HEK293 (cell line): ENCODE data around the gene MYH11.

ENCODE experiments used
- CTCF ChIA-PET: fragments of 350-600 bp; formaldehyde crosslinking; extraction: SDS; loops from one replicate; lab custom pipeline; 2021; ENCODE audit warnings: antibody characterized with exemption; lab: Yijun Ruan, JAX
- POLR2A ChIA-PET: fragments of 300-600 bp; formaldehyde crosslinking; extraction: SDS; loops from one replicate; lab custom pipeline; 2020; ENCODE audit warnings: antibody characterized with exemption, inconsistent platforms; lab: Yijun Ruan, JAX
- H3K27ac ChIP-seq: fragments of 200-500 bp; sonication (Bioruptor generic); 2 replicates; pipeline ENCODE4 v1.5.1; 2014; ENCODE audit warnings: low read depth, low read length, control low read depth, inconsistent platforms; ENCODE audit errors: extremely low read depth
- H3K36me3 ChIP-seq, 2 experiments: fragments of 200-500 bp in 1 of 2; sonication (Bioruptor generic) in 1 of 2; 1 replicate in 1 of 2; 2 replicates in 1 of 2; pipeline ENCODE4 v1.5.1; 2014 to 2017; ENCODE audit warnings: inconsistent platforms in 2 of 2, low read length in 2 of 2; ENCODE audit not compliant: control insufficient read depth in 2 of 2, insufficient read depth in 1 of 2
- H3K4me1 ChIP-seq: fragments of 200-500 bp; sonication (Bioruptor generic); 2 replicates; pipeline ENCODE4 v1.5.1; 2014; ENCODE audit warnings: mild to moderate bottlenecking, low read length, inconsistent platforms; ENCODE audit not compliant: control insufficient read depth, insufficient read depth
- H3K4me3 ChIP-seq: 2 replicates; pipeline ENCODE4 v1.5.1; 2011; ENCODE audit warnings: low read depth, mild to moderate bottlenecking, control low read depth, low read length, moderate library complexity
- H3K9me3 ChIP-seq: fragments of 200-500 bp; sonication (Bioruptor generic); 2 replicates; pipeline ENCODE4 v1.5.1; 2014; ENCODE audit warnings: low read depth, low read length, inconsistent platforms; ENCODE audit not compliant: control insufficient read depth, insufficient read depth
- KLF16 ChIP-seq: fragments of 450-650 bp; formaldehyde crosslinking; IDR thresholded peaks from 2 replicates; pipeline ENCODE4 v1.5.1; 2017; ENCODE audit warnings: missing biosample characterization, missing genetic modification characterization
- REST ChIP-seq: fragments of 450-650 bp; formaldehyde crosslinking; IDR thresholded peaks from 2 replicates; pipeline ENCODE4 v1.5.1; 2016; ENCODE audit warnings: missing biosample characterization, missing genetic modification characterization
- SP2 ChIP-seq: fragments of 450-650 bp; formaldehyde crosslinking; IDR thresholded peaks from 2 replicates; pipeline ENCODE4 v1.5.1; 2016; ENCODE audit warnings: missing biosample characterization, missing genetic modification characterization
- ZBTB17 ChIP-seq: fragments of 450-650 bp; formaldehyde crosslinking; IDR thresholded peaks from 2 replicates; pipeline ENCODE4 v1.5.1; 2016; ENCODE audit warnings: missing biosample characterization, missing genetic modification characterization
- ZBTB48 ChIP-seq: fragments of 450-650 bp; formaldehyde crosslinking; IDR thresholded peaks from 2 replicates; pipeline ENCODE4 v1.5.1; 2016; ENCODE audit warnings: missing biosample characterization, missing genetic modification characterization
- ZBTB7A ChIP-seq: fragments of 450-650 bp; formaldehyde crosslinking; IDR thresholded peaks from 2 replicates; pipeline ENCODE4 v1.5.1; 2016; ENCODE audit warnings: low read depth, missing biosample characterization, missing genetic modification characterization
- ZNF114 ChIP-seq: fragments of 450-650 bp; formaldehyde crosslinking; IDR thresholded peaks from 2 replicates; pipeline ENCODE4 v1.5.0; 2017; ENCODE audit warnings: missing biosample characterization, missing genetic modification characterization
- ZNF146 ChIP-seq: fragments of 450-650 bp; formaldehyde crosslinking; IDR thresholded peaks from 2 replicates; pipeline ENCODE4 v1.5.1; 2016; ENCODE audit warnings: missing biosample characterization, missing genetic modification characterization
- ZNF157 ChIP-seq: fragments of 450-650 bp; formaldehyde crosslinking; IDR thresholded peaks from 2 replicates; pipeline ENCODE4 v1.5.1; 2016; ENCODE audit warnings: missing biosample characterization, missing genetic modification characterization
- ZNF223 ChIP-seq: fragments of 450-650 bp; formaldehyde crosslinking; IDR thresholded peaks from 2 replicates; pipeline ENCODE4 v1.5.1; 2016; ENCODE audit warnings: missing biosample characterization, missing genetic modification characterization
- ZNF274 ChIP-seq, 2 experiments: fragments of 200-500 bp in 1 of 2; fragments of 450-650 bp in 1 of 2; sonication (Bioruptor generic) in 1 of 2; formaldehyde crosslinking in 1 of 2; IDR thresholded peaks; 2 replicates each; pipeline versions ENCODE4 v1.5.1 to v1.6.1; 2014 to 2016; ENCODE audit warnings: borderline replicate concordance in 1 of 2, inconsistent platforms in 1 of 2, low read length in 1 of 2, missing biosample characterization in 1 of 2, missing genetic modification characterization in 1 of 2
- ZNF335 ChIP-seq: fragments of 450-650 bp; formaldehyde crosslinking; conservative IDR thresholded peaks from 2 replicates; pipeline ENCODE4 v1.5.1; 2016; ENCODE audit warnings: missing biosample characterization, missing genetic modification characterization
- ZNF398 ChIP-seq: fragments of 450-650 bp; formaldehyde crosslinking; IDR thresholded peaks from 2 replicates; pipeline ENCODE4 v1.5.1; 2017; ENCODE audit warnings: missing biosample characterization, missing genetic modification characterization
- ZNF404 ChIP-seq: fragments of 450-650 bp; formaldehyde crosslinking; IDR thresholded peaks from 2 replicates; pipeline ENCODE4 v1.5.1; 2017; ENCODE audit warnings: missing biosample characterization, missing genetic modification characterization
- ZNF423 ChIP-seq: fragments of 450-650 bp; formaldehyde crosslinking; IDR thresholded peaks from 2 replicates; pipeline ENCODE4 v1.5.1; 2016; ENCODE audit warnings: missing biosample characterization, missing genetic modification characterization
- ZNF433 ChIP-seq: fragments of 450-650 bp; formaldehyde crosslinking; IDR thresholded peaks from 2 replicates; pipeline ENCODE4 v1.5.1; 2016; ENCODE audit warnings: missing biosample characterization, missing genetic modification characterization, low read depth
- ZNF555 ChIP-seq: fragments of 450-650 bp; formaldehyde crosslinking; conservative IDR thresholded peaks from 2 replicates; pipeline ENCODE4 v1.5.1; 2017; ENCODE audit warnings: missing biosample characterization, mild to moderate bottlenecking, missing genetic modification characterization, inconsistent platforms
- ZNF596 ChIP-seq: fragments of 450-650 bp; IDR thresholded peaks from 2 replicates; pipeline ENCODE4 v1.5.0; 2018; ENCODE audit warnings: missing biosample characterization, mild to moderate bottlenecking, missing genetic modification characterization, moderate library complexity
- ZNF626 ChIP-seq: fragments of 450-650 bp; sonication (Bioruptor Pico); formaldehyde crosslinking; IDR thresholded peaks from 2 replicates; pipeline ENCODE4 v1.5.1; 2018; ENCODE audit warnings: missing biosample characterization, missing genetic modification characterization, inconsistent platforms
- ZNF768 ChIP-seq: fragments of 450-650 bp; formaldehyde crosslinking; IDR thresholded peaks from 2 replicates; pipeline ENCODE4 v1.5.1; 2018; ENCODE audit warnings: missing biosample characterization, mild to moderate bottlenecking, missing genetic modification characterization
- TF ChIP-seq, protein P1 (sequence below): fragments of 450-650 bp; formaldehyde crosslinking; IDR thresholded peaks from 2 replicates; pipeline ENCODE4 v1.5.1; 2016; ENCODE audit warnings: missing biosample characterization, missing genetic modification characterization
- TF ChIP-seq, protein P2 (sequence below): fragments of 450-650 bp; formaldehyde crosslinking; IDR thresholded peaks from 2 replicates; pipeline ENCODE4 v1.5.1; 2016; ENCODE audit warnings: missing biosample characterization, missing genetic modification characterization

MYH11 gene

DNA sequence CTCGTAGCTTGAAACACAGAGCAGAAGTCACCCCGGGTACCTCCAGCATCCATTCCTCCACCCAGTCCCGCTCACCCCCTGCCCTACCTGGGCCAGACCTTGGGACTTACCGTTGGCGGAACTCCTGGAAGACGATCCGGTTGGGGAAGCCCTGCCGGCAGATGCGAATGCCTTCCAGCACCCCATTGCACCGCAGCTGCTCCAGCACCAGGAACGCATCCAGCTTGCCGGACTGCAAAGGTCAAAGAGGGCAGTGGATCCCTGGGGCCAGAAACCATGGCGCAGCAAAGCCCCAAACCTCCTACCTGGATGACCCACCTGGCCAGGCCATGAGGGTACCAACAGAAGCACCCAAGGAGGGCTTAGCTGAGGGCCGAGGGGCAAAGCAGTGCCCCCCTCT is 108.9 kb downstream of the MYH11 start:
- H3K36me3 ChIP-seq, result no peaks in the 10 kb centered on the region
- no peaks in the 10 kb centered on the region for H3K4me1 ChIP-seq
- POLR2A ChIA-PET, result no interaction called here
- TF ChIP-seq ZNF114 (tag by site-specific recombination) (no peak), REST (tag by site-specific recombination) (no peak), ZNF555 (tag by site-specific recombination) (no peak)
- no peak overlapping the region for H3K27ac ChIP-seq
- CTCF ChIA-PET, result interaction anchor here (0.8 to 1.1 kb wide), 3 partner anchors 8 to 75 kb away, joined by 3 to 5 read pairs (median 3); no protein-coding TSS in a partner anchor
- H3K9me3 ChIP-seq, result no peaks in the 10 kb centered on the region
- H3K4me3 ChIP-seq, result no peak overlapping the region

GRCh38 chr16:15746332-15746731 is 110.5 kb downstream of the MYH11 start:
- H3K9me3 ChIP-seq, result no peaks in the 10 kb centered on the region
- H3K4me1 ChIP-seq, result no peaks in the 10 kb centered on the region
- POLR2A ChIA-PET, result no interaction called here
- no peak overlapping the region for H3K4me3 ChIP-seq
- CTCF ChIA-PET, result no interaction called here
- no peak overlapping the region for H3K27ac ChIP-seq
- no peak for TF ChIP-seq ZNF398 (tag by site-specific recombination)
- TF ChIP-seq ZNF146 (tag by site-specific recombination), result no peak
- no peak for TF ChIP-seq ZNF768 (tag by site-specific recombination)
- no peak for TF ChIP-seq ZNF274 (IDR thresholded peaks at IDR 0.05; ENCODE audit: low read length)
- TF ChIP-seq ZNF274 (tag by site-specific recombination; IDR thresholded peaks at IDR 0.05; ENCODE audit: borderline replicate concordance), result no peak
- TF ChIP-seq, protein P1, sequence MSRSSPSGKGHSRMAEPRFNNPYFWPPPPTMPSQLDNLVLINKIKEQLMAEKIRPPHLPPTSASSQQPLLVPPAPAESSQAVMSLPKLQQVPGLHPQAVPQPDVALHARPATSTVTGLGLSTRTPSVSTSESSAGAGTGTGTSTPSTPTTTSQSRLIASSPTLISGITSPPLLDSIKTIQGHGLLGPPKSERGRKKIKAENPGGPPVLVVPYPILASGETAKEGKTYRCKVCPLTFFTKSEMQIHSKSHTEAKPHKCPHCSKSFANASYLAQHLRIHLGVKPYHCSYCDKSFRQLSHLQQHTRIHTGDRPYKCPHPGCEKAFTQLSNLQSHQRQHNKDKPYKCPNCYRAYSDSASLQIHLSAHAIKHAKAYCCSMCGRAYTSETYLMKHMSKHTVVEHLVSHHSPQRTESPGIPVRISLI, result no peak
- TF ChIP-seq KLF16, result no peak
- no peak for TF ChIP-seq ZBTB48 (tag by site-specific recombination)
- TF ChIP-seq ZNF596 (tag by site-specific recombination), result no peak
- TF ChIP-seq, protein P2, sequence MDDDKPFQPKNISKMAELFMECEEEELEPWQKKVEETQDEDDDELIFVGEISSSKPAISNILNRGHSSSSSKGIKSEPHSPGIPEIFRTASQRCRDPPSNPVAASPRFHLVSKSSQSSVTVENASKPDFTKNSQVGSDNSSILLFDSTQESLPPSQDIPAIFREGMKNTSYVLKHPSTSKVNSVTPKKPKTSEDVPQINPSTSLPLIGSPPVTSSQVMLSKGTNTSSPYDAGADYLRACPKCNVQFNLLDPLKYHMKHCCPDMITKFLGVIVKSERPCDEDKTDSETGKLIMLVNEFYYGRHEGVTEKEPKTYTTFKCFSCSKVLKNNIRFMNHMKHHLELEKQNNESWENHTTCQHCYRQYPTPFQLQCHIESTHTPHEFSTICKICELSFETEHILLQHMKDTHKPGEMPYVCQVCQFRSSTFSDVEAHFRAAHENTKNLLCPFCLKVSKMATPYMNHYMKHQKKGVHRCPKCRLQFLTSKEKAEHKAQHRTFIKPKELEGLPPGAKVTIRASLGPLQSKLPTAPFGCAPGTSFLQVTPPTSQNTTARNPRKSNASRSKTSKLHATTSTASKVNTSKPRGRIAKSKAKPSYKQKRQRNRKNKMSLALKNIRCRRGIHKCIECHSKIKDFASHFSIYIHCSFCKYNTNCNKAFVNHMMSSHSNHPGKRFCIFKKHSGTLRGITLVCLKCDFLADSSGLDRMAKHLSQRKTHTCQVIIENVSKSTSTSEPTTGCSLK (tag by site-specific recombination), result no peak
- TF ChIP-seq SP2 (tag by site-specific recombination), result no peak
- TF ChIP-seq ZNF404 (tag by site-specific recombination), result no peak
- no peak for TF ChIP-seq ZNF223 (tag by site-specific recombination)
- TF ChIP-seq ZNF626 (tag by site-specific recombination), result no peak
- no peak for TF ChIP-seq ZNF423 (tag by site-specific recombination)
- no peak for TF ChIP-seq ZNF433 (tag by site-specific recombination)
- no peak for TF ChIP-seq ZNF157 (tag by site-specific recombination)
- no peak for TF ChIP-seq ZBTB7A (tag by site-specific recombination)
- TF ChIP-seq ZBTB17 (tag by site-specific recombination), result no peak
- no peak for TF ChIP-seq ZNF335
- no peaks in the 10 kb centered on the region for H3K36me3 ChIP-seq
